Smooth muscle cell (in vitro differentiated cells): ENCODE measurements around the gene RIPOR1. TPM values are rescaled to one million over a fixed set of nuclear protein-coding genes. Genes with fewer than 3 reads are reported as not detected.

Source experiments
- DNase-seq: peaks from one replicate; lab custom pipeline; 2025; ENCODE audit not compliant: unreplicated experiment; lab: John Stamatoyannopoulos, UW
- H2AFZ ChIP-seq: fragments of 200-600 bp; sonication (generic); 2 replicates; pipeline ENCODE4 v1.6.0; 2016; ENCODE audit warnings: antibody characterized with exemption, low read depth, mild to moderate bottlenecking
- H3F3A ChIP-seq: fragments of 200-600 bp; sonication (generic); 2 replicates; pipeline ENCODE4 v1.6.0; 2017; ENCODE audit warnings: antibody characterized with exemption, low read depth
- H3K27ac ChIP-seq: fragments of 200-600 bp; sonication (generic); 2 replicates; pipeline ENCODE4 v1.5.1; 2016; ENCODE audit warnings: low read depth, mild to moderate bottlenecking
- H3K27me3 ChIP-seq: fragments of 200-600 bp; sonication (generic); 2 replicates; pipeline ENCODE4 v1.6.1; 2016; ENCODE audit warnings: low read depth, mild to moderate bottlenecking
- H3K36me3 ChIP-seq: fragments of 200-600 bp; sonication (generic); 2 replicates; pipeline ENCODE4 v1.5.1; 2016; ENCODE audit warnings: low read depth
- H3K4me1 ChIP-seq: fragments of 200-600 bp; sonication (generic); 2 replicates; pipeline ENCODE4 v1.5.1; 2016; ENCODE audit warnings: low read depth
- H3K4me2 ChIP-seq: fragments of 200-600 bp; sonication (generic); 2 replicates; pipeline ENCODE4 v1.6.0; 2016; ENCODE audit warnings: mild to moderate bottlenecking
- H3K4me3 ChIP-seq: fragments of 200-600 bp; sonication (generic); 2 replicates; pipeline ENCODE4 v1.5.1; 2016; ENCODE audit warnings: mild to moderate bottlenecking
- H3K79me2 ChIP-seq: fragments of 200-600 bp; sonication (generic); 2 replicates; pipeline ENCODE4 v1.6.0; 2016; ENCODE audit warnings: low read depth, mild to moderate bottlenecking
- H3K9ac ChIP-seq: fragments of 200-600 bp; sonication (generic); 2 replicates; pipeline ENCODE4 v1.6.0; 2016; ENCODE audit warnings: low read depth
- H3K9me3 ChIP-seq: fragments of 200-600 bp; sonication (generic); replicated peaks from 2 replicates; pipeline ENCODE4 v1.5.1; 2016; ENCODE audit warnings: low read depth
- H4K20me1 ChIP-seq: fragments of 200-600 bp; sonication (generic); 2 replicates; pipeline ENCODE4 v1.6.0; 2016; ENCODE audit warnings: low read depth
- CTCF ChIP-seq: fragments of 200-600 bp; sonication (generic); IDR thresholded peaks from 2 replicates; pipeline ENCODE4 v1.5.1; 2017; ENCODE audit warnings: borderline replicate concordance, mild to moderate bottlenecking, antibody characterized with exemption; ENCODE audit not compliant: insufficient read depth, poor library complexity, severe bottlenecking
- WGBS: methylation state at CpG from one replicate; pipeline ENCODE4 v1.1.7; 2016; ENCODE audit warnings: low lambda C conversion rate; 5-methylcytosine and 5-hydroxymethylcytosine counted together
- polyA plus RNA-seq: library from polyadenylated mRNA; unstranded; fragments of >200 nt; fragmentation: Nextera tagmentation; extraction: Ambion mirVana; gene quantifications from 2 replicates; pipeline ENCODE4 v1.2.1, GENCODE V29; 2016
- total RNA-seq: library from RNA; depleted of rRNA; stranded (reverse); fragments of >200 nt; gene quantifications from 2 replicates; pipeline ENCODE4 v1.2.3, GENCODE V29; 2014

Gene RIPOR1
- total and polyA plus RNA-seq, 2 experiments from 2014 or later = 26.6 to 47.3 TPM

- peak overlapping the region; percentile 53 for H3K4me3 ChIP-seq
- peaks cover 30% of the 10 kb centered on the region for H4K20me1 ChIP-seq
- H3K4me1 ChIP-seq = no peaks in the 10 kb centered on the region
- peak overlapping the region; percentile 3 for H3K9ac ChIP-seq
- WGBS = 68% methylated on average over 17 of the region's 17 CpGs
- no peaks in the 10 kb centered on the region for H3F3A ChIP-seq
- peak overlapping the region; percentile 64 for H2AFZ ChIP-seq
- H3K9me3 ChIP-seq = no peaks in the 10 kb centered on the region
- TF ChIP-seq CTCF = no peak
- DNase-seq = no peak
- no peak overlapping the region for H3K27ac ChIP-seq
- no peaks in the 10 kb centered on the region for H3K36me3 ChIP-seq
- peaks cover 35% of the 10 kb centered on the region for H3K79me2 ChIP-seq
- peak overlapping the region; percentile 90 for H3K4me2 ChIP-seq
- no peaks in the 10 kb centered on the region for H3K27me3 ChIP-seq
Measured at GRCh38 chr16:67481561-67482232, 46.9 kb upstream of the RIPOR1 start.

GRCh38 chr16:67482233-67482924 is 46.2 kb upstream of the RIPOR1 start:
- Histone ChIP-seq H3K79me2 (peaks cover 28% of the 10 kb centered on the region), H3K36me3 (no peaks in the 10 kb centered on the region), H3F3A (no peaks in the 10 kb centered on the region), H2AFZ (peak overlapping the region; percentile 64), H3K4me3 (no peak overlapping the region), H3K4me1 (no peaks in the 10 kb centered on the region), H3K9me3 (no peaks in the 10 kb centered on the region), H3K27me3 (no peaks in the 10 kb centered on the region), H3K4me2 (peak overlapping the region; percentile 90), H3K27ac (no peak overlapping the region), H3K9ac (no peak overlapping the region), H4K20me1 (peaks cover 23% of the 10 kb centered on the region)
- TF ChIP-seq CTCF = no peak
- DNase-seq = no peak
- 95% methylated on average over 25 of the region's 25 CpGs for WGBS

- H3F3A ChIP-seq = no peaks in the 10 kb centered on the region
- DNase-seq = no peak
- H3K27me3 ChIP-seq = no peaks in the 10 kb centered on the region
- no peak within 1 kb of the TSS for H3K9ac ChIP-seq
- TF ChIP-seq CTCF = no peak
- H3K4me2 ChIP-seq = no peak within 1 kb of the TSS
- H4K20me1 ChIP-seq = peaks cover 16% of the 10 kb centered on the region
- H3K4me3 ChIP-seq = no peak within 1 kb of the TSS
- no peak within 1 kb of the TSS for H2AFZ ChIP-seq
- H3K36me3 ChIP-seq = no peaks in the 10 kb centered on the region
- H3K9me3 ChIP-seq = no peaks in the 10 kb centered on the region
- WGBS = over 99% methylated on average over 6 of the region's 6 CpGs
- H3K4me1 ChIP-seq = no peaks in the 10 kb centered on the region
- H3K27ac ChIP-seq = no peak within 1 kb of the TSS
- H3K79me2 ChIP-seq = peaks cover 20% of the 10 kb centered on the region
Measured at GRCh38 chr16:67483150-67483549, 45.5 kb upstream of the RIPOR1 start, which contains the start of gene AGRP. AGRP (minus strand) TSS chr16:67483547; CDS start chr16:67483398, 149 bp downstream.
